ENCODE results near the gene SLC12A8.

Gene SLC12A8

DNA sequence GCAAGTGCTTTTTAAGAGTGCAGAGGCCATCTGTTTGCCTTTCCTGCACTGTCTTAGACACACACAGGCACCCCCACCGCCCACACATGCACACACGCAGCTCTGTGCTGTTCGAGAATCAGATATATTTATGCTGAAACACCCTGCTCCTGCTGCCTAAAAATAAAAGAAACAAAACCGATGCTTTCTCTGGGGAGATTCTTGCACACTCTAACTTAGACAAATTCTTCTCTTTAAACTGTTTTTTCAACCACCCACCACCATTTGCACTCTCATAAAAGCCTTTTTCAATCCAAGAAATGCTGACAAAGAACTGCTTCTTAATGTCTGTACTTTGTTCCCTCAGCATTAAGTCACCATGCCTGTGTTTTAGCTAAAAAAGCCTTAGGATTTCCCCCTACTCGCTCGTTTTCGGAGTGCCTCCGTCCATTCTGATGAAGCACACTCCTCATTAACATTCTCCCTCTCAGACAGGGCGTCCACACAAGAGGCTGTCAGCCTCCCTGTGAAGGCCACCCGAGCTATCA lies 26.2 kb downstream of the SLC12A8 start:
- Histone ChIP-seq H2BK12ac (ENCODE audit: low read length) (no peak overlapping the region), H3K4ac (ENCODE audit: low read length) (no peak overlapping the region), H4K91ac (ENCODE audit: low read depth, low read length, poor library complexity) (no peak overlapping the region), H3K23ac (ENCODE audit: low read depth, low read length, poor library complexity) (no peak overlapping the region), H3K4me3 (ENCODE audit: low read length in 2 of 2) (peak overlapping the region in 1 of 2 donors; percentile 36), H2BK120ac (ENCODE audit: low read depth, low read length) (no peak overlapping the region), H3K14ac (ENCODE audit: low read length) (no peak overlapping the region), H3K9ac (ENCODE audit: low read depth, low read length, poor library complexity) (no peak overlapping the region), H3K36me3 (replicated peaks in 1 of 2; ENCODE audit: control insufficient read depth in 2 of 2, insufficient read depth in 2 of 2, low read length in 2 of 2) (no peaks in the 10 kb centered on the region), H3K9me3 (replicated peaks in 1 of 2; ENCODE audit: control insufficient read depth in 2 of 2, insufficient read depth in 1 of 2, low read depth in 1 of 2, low read length in 2 of 2) (no peaks in the 10 kb centered on the region), H2BK5ac (ENCODE audit: low read length) (no peak overlapping the region), H2BK15ac (ENCODE audit: low read length) (no peak overlapping the region), H3K27me3 (ENCODE audit: control insufficient read depth in 3 of 3, insufficient read depth in 3 of 3, low read depth in 1 of 3, low read length in 3 of 3) (no peaks in the 10 kb centered on the region), H2AFZ (ENCODE audit: low read length) (peak overlapping the region; percentile 81), H3K79me1 (ENCODE audit: low read depth, low read length) (no peaks in the 10 kb centered on the region), H3K27ac (replicated peaks; ENCODE audit: low read length) (peak overlapping the region; percentile 9), H3K18ac (ENCODE audit: low read length) (no peak overlapping the region), H2AK5ac (ENCODE audit: low read depth, low read length) (no peak overlapping the region), H3K4me2 (ENCODE audit: insufficient read depth, low read length, poor library complexity, severe bottlenecking) (no peak overlapping the region), H3K4me1 (ENCODE audit: control insufficient read depth in 2 of 2, insufficient read depth in 1 of 2, low read depth in 1 of 2, low read length in 2 of 2) (peaks cover 8 to 12% of the 10 kb centered on the region in 2 donors), H4K8ac (ENCODE audit: low read depth, low read length) (no peak overlapping the region)
- DNase-seq (ENCODE audit: low spot score), result no peak
- no CpG with 5 or more reads among the region's 10 CpGs for WGBS, 2 donors (ENCODE audit: extremely low coverage in 2 of 2, insufficient read length in 2 of 2, insufficient replicate concordance in 1 of 2)

DNA sequence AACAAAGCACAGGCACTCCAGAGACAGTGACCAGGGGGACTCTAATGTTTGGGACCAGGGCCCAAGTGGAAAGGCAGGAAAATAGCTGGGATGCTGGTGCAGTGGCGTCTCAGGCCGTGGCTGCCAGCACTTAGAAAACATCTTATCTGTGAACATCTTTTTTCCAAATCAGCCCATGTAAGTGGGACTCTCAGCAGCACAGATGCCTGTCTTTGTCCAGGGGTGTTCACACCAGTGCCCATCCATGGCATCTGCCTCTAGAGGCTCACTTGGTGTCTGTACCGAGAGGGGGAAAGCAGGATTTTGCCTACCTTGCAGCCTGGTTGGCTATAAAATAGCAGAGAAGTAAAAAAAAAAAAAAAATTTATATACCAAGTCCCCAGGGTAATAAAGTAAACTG lies 26.7 kb downstream of the SLC12A8 start:
- H3K79me1 ChIP-seq (ENCODE audit: low read depth, low read length), result no peaks in the 10 kb centered on the region
- WGBS, 2 donors (ENCODE audit: extremely low coverage in 2 of 2, insufficient read length in 2 of 2, insufficient replicate concordance in 1 of 2), result no CpG with 5 or more reads among the region's 3 CpGs
- H4K8ac ChIP-seq (ENCODE audit: low read depth, low read length), result no peak overlapping the region
- H2AFZ ChIP-seq (ENCODE audit: low read length), result peak overlapping the region; percentile 81
- H2AK5ac ChIP-seq (ENCODE audit: low read depth, low read length), result no peak overlapping the region
- no peak overlapping the region for H4K91ac ChIP-seq (ENCODE audit: low read depth, low read length, poor library complexity)
- H3K27ac ChIP-seq (replicated peaks; ENCODE audit: low read length), result no peak overlapping the region
- H2BK120ac ChIP-seq (ENCODE audit: low read depth, low read length), result no peak overlapping the region
- no peak overlapping the region for H3K4me2 ChIP-seq (ENCODE audit: insufficient read depth, low read length, poor library complexity, severe bottlenecking)
- H3K4me1 ChIP-seq (ENCODE audit: control insufficient read depth in 2 of 2, insufficient read depth in 1 of 2, low read depth in 1 of 2, low read length in 2 of 2), result peaks cover 8 to 12% of the 10 kb centered on the region in 2 donors
- no peak overlapping the region for H3K23ac ChIP-seq (ENCODE audit: low read depth, low read length, poor library complexity)
- H2BK15ac ChIP-seq (ENCODE audit: low read length), result no peak overlapping the region
- no peaks in the 10 kb centered on the region for H3K36me3 ChIP-seq (replicated peaks in 1 of 2; ENCODE audit: control insufficient read depth in 2 of 2, insufficient read depth in 2 of 2, low read length in 2 of 2)
- no peaks in the 10 kb centered on the region for H3K27me3 ChIP-seq (ENCODE audit: control insufficient read depth in 3 of 3, insufficient read depth in 3 of 3, low read depth in 1 of 3, low read length in 3 of 3)
- no peak overlapping the region for H3K4ac ChIP-seq (ENCODE audit: low read length)
- no peak overlapping the region for H2BK5ac ChIP-seq (ENCODE audit: low read length)
- no peak for DNase-seq (ENCODE audit: low spot score)
- no peak overlapping the region for H2BK12ac ChIP-seq (ENCODE audit: low read length)
- no peak overlapping the region for H3K9ac ChIP-seq (ENCODE audit: low read depth, low read length, poor library complexity)
- H3K18ac ChIP-seq (ENCODE audit: low read length), result no peak overlapping the region
- H3K14ac ChIP-seq (ENCODE audit: low read length), result no peak overlapping the region
- no peaks in the 10 kb centered on the region for H3K9me3 ChIP-seq (replicated peaks in 1 of 2; ENCODE audit: control insufficient read depth in 2 of 2, insufficient read depth in 1 of 2, low read depth in 1 of 2, low read length in 2 of 2)
- H3K4me3 ChIP-seq (ENCODE audit: low read length in 2 of 2), result peak overlapping the region in 1 of 2 donors; percentile 36

DNA sequence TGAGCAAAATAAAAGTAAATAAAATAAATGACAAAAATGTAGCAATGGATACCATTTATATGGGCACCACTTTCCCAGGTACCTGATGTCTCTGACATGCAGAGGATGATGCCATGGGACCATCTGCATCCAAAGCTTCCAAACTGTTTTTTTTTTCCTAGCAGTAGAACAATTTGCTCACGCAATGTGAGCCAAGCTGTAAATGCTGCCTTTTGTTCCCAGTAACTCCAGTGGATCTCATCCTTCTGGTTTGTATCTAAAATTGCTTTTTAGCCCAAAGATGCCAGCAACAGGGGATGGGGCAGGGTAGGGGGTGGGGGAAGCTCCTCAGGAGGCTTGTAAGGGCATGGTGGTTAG lies 32.7 kb downstream of the SLC12A8 start:
- H4K8ac ChIP-seq (ENCODE audit: low read depth, low read length), result no peak overlapping the region
- no peak overlapping the region for H3K14ac ChIP-seq (ENCODE audit: low read length)
- no peak for DNase-seq (ENCODE audit: low spot score)
- no peak overlapping the region for H2BK5ac ChIP-seq (ENCODE audit: low read length)
- H3K18ac ChIP-seq (ENCODE audit: low read length), result no peak overlapping the region
- H3K4me1 ChIP-seq (ENCODE audit: control insufficient read depth in 2 of 2, insufficient read depth in 1 of 2, low read depth in 1 of 2, low read length in 2 of 2), result peaks cover 0 to 3% of the 10 kb centered on the region in 2 donors
- H3K4me2 ChIP-seq (ENCODE audit: insufficient read depth, low read length, poor library complexity, severe bottlenecking), result no peak overlapping the region
- no peak overlapping the region for H3K27ac ChIP-seq (replicated peaks; ENCODE audit: low read length)
- no peak overlapping the region for H4K91ac ChIP-seq (ENCODE audit: low read depth, low read length, poor library complexity)
- H3K79me1 ChIP-seq (ENCODE audit: low read depth, low read length), result no peaks in the 10 kb centered on the region
- no peak overlapping the region for H2BK12ac ChIP-seq (ENCODE audit: low read length)
- no peaks in the 10 kb centered on the region for H3K27me3 ChIP-seq (ENCODE audit: control insufficient read depth in 3 of 3, insufficient read depth in 3 of 3, low read depth in 1 of 3, low read length in 3 of 3)
- no CpG with 5 or more reads among the region's 1 CpG for WGBS, 2 donors (ENCODE audit: extremely low coverage in 2 of 2, insufficient read length in 2 of 2, insufficient replicate concordance in 1 of 2)
- no peak overlapping the region for H3K9ac ChIP-seq (ENCODE audit: low read depth, low read length, poor library complexity)
- no peak overlapping the region for H2AK5ac ChIP-seq (ENCODE audit: low read depth, low read length)
- no peaks in the 10 kb centered on the region for H3K9me3 ChIP-seq (replicated peaks in 1 of 2; ENCODE audit: control insufficient read depth in 2 of 2, insufficient read depth in 1 of 2, low read depth in 1 of 2, low read length in 2 of 2)
- no peak overlapping the region for H3K23ac ChIP-seq (ENCODE audit: low read depth, low read length, poor library complexity)
- H2BK15ac ChIP-seq (ENCODE audit: low read length), result no peak overlapping the region
- H3K4me3 ChIP-seq (ENCODE audit: low read length in 2 of 2), result no peak overlapping the region
- H3K4ac ChIP-seq (ENCODE audit: low read length), result no peak overlapping the region
- H3K36me3 ChIP-seq (replicated peaks in 1 of 2; ENCODE audit: control insufficient read depth in 2 of 2, insufficient read depth in 2 of 2, low read length in 2 of 2), result no peaks in the 10 kb centered on the region
- peak overlapping the region; percentile 39 for H2AFZ ChIP-seq (ENCODE audit: low read length)
- H2BK120ac ChIP-seq (ENCODE audit: low read depth, low read length), result no peak overlapping the region

DNA sequence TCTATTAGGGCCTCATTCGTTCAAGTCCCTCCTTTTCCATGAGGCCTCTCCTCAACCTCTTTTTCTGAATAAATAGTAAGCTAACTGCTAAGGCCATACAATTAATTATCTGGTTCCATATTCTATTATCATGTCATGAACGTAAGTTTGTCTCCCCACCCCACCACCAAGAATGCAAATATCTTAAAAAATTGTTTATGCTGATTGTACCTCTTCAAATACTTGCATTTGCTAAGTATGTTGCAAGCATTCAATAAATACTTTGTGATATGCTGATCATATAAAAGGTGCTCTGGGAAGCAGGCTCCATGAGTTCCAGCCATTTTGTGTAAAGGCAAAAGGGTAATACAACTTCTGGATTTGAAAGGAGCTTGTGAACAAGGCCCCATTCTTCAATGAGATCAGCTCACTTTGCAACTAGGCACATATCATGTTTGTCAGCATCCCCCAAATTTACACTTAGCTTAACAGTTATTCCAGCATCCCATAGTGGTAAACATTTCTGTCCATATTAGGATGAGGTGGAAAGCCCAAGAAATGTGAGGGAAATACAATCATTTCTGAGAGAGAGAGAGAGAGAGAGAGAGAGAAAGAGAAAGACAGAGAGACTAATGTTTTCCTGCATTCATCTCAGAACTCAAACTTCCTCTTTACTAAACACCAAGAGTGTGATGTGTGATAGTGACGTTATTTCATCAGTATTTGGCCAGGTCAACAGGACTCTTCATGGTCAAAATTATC lies 33.2 kb downstream of the SLC12A8 start:
- Histone ChIP-seq H2AK5ac (ENCODE audit: low read depth, low read length) (no peak overlapping the region), H3K4me1 (ENCODE audit: control insufficient read depth in 2 of 2, insufficient read depth in 1 of 2, low read depth in 1 of 2, low read length in 2 of 2) (peaks cover 0 to 3% of the 10 kb centered on the region in 2 donors), H4K8ac (ENCODE audit: low read depth, low read length) (no peak overlapping the region), H3K36me3 (replicated peaks in 1 of 2; ENCODE audit: control insufficient read depth in 2 of 2, insufficient read depth in 2 of 2, low read length in 2 of 2) (no peaks in the 10 kb centered on the region), H2AFZ (ENCODE audit: low read length) (peak overlapping the region; percentile 26), H3K79me1 (ENCODE audit: low read depth, low read length) (no peaks in the 10 kb centered on the region), H2BK120ac (ENCODE audit: low read depth, low read length) (no peak overlapping the region), H3K9ac (ENCODE audit: low read depth, low read length, poor library complexity) (no peak overlapping the region), H2BK15ac (ENCODE audit: low read length) (no peak overlapping the region), H3K9me3 (replicated peaks in 1 of 2; ENCODE audit: control insufficient read depth in 2 of 2, insufficient read depth in 1 of 2, low read depth in 1 of 2, low read length in 2 of 2) (peaks cover 0 to 2% of the 10 kb centered on the region in 2 donors), H3K23ac (ENCODE audit: low read depth, low read length, poor library complexity) (no peak overlapping the region), H3K4me3 (ENCODE audit: low read length in 2 of 2) (no peak overlapping the region), H3K27me3 (ENCODE audit: control insufficient read depth in 3 of 3, insufficient read depth in 3 of 3, low read depth in 1 of 3, low read length in 3 of 3) (no peaks in the 10 kb centered on the region), H2BK5ac (ENCODE audit: low read length) (no peak overlapping the region), H2BK12ac (ENCODE audit: low read length) (no peak overlapping the region), H3K14ac (ENCODE audit: low read length) (no peak overlapping the region), H3K4ac (ENCODE audit: low read length) (no peak overlapping the region), H3K18ac (ENCODE audit: low read length) (no peak overlapping the region), H4K91ac (ENCODE audit: low read depth, low read length, poor library complexity) (no peak overlapping the region), H3K4me2 (ENCODE audit: insufficient read depth, low read length, poor library complexity, severe bottlenecking) (no peak overlapping the region), H3K27ac (replicated peaks; ENCODE audit: low read length) (no peak overlapping the region)
- no peak for DNase-seq (ENCODE audit: low spot score)
- WGBS, 2 donors (ENCODE audit: extremely low coverage in 2 of 2, insufficient read length in 2 of 2, insufficient replicate concordance in 1 of 2), result no CpG with 5 or more reads among the region's 3 CpGs

All from neuronal stem cell (in vitro differentiated cells).